ENCODE measurements around the gene COTL1.
A peak's percentile ranks its signal among the peaks of the same experiment; 100 is the strongest.
"Not testable (repeated sequence)": the region's sequence is repeated elsewhere in the genome, so short reads cannot be mapped to it uniquely, and the experiment has no call there.

The COTL1 gene

GRCh38 chr16:84641643-84642358 is 23.9 kb upstream of the COTL1 start:
- DNase-seq = no peak

- DNase-seq = no peak
These were observed 22.3 kb upstream of the COTL1 start for GRCh38 chr16:84640145-84640544.

DNA sequence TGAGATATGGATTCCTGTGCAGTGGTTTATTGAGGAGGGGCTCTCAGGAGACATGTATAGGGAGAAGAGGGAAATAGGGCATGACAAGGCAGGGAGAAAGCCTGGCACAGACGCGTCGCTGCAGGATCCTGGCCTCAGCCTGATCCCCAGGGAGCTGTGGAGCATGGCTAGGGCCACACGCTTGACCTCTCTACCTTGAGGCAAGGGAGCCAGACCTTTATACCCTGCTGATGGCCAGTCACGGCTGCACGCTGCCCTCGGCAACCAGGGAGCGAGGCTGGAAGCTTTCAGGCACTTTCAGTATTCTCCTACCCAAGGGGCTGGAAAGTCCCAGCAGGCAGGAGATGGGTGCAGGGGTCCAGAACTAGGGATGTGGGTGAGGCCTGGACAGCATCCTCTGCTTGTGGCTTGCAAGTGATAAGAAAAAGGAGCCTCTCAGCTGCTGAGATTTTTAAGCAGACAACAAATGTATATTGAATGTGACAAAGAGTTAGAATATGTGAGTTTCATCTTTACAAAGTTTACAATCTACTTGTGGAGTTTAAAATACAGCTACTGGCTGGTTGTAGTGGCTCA is 20.4 kb upstream of the COTL1 start:
- no peak for DNase-seq

DNA sequence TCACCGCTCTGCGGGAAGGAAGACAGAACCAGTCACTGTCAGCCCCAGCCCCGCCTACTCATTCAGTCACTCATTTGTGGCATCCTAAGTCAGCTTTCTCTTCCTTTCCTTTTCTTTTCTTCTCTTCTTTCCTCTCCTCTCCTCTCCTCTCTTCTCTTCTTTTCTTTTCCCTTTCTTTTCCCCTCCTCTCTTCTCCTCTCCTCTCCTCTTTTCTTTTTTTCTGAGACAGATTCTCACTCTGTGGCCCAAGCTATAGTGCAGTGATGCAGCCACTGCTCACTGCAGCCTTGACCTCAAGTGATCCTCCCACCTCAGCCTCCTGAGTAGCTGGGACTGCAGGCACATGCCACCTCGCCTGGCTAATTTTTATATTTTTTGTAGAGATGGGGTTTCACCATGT is 19.8 kb upstream of the COTL1 start:
- DNase-seq = no peak

- DNase-seq = no peak
These were observed 17.8 kb upstream of the COTL1 start for GRCh38 chr16:84635702-84636101.

DNA sequence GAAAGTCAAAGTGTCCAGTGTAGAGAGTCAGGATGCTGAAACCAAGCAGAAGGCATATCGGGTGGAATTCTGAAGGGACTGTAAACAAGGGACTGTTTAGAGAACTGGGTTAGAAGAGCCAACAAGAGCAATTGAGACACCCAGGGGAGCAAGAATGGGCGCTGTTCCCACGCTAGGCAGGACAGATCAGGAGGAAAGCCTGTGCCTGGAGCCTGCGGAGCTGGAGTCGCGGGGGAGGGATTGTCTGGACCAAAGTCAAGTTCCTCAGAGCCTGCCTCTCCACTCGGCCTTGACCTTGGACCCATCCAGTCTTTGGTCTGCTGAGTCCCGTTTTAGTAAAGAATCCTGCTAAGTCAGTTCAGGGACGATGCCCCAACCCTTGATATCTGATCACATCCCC is 15.7 kb upstream of the COTL1 start:
- DNase-seq = no peak

- not testable (repeated sequence) for DNase-seq
These were observed 15.0 kb upstream of the COTL1 start for GRCh38 chr16:84632862-84633261.

DNA sequence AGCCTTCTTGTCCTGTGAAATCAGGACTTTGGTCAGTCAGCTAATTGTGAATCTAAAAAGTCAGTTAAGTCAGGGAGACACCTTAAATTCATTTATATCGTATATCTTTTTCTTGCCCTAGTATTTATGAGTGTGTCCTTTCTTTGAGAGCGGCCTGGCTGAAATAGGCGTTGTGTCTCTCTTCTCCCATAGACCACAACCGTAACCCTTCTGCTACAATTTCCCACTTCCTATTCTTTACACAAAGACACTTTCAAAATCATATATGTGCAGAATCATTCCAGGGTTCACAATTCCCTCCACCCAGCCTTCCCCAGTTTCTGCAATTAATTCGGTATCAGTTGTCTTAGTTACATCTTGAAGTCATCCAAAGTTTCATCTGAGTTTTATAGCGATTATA is 14.0 kb upstream of the COTL1 start:
- DNase-seq = no peak

GRCh38 chr16:84631153-84631466 is 13.2 kb upstream of the COTL1 start:
- no peak for DNase-seq

DNA sequence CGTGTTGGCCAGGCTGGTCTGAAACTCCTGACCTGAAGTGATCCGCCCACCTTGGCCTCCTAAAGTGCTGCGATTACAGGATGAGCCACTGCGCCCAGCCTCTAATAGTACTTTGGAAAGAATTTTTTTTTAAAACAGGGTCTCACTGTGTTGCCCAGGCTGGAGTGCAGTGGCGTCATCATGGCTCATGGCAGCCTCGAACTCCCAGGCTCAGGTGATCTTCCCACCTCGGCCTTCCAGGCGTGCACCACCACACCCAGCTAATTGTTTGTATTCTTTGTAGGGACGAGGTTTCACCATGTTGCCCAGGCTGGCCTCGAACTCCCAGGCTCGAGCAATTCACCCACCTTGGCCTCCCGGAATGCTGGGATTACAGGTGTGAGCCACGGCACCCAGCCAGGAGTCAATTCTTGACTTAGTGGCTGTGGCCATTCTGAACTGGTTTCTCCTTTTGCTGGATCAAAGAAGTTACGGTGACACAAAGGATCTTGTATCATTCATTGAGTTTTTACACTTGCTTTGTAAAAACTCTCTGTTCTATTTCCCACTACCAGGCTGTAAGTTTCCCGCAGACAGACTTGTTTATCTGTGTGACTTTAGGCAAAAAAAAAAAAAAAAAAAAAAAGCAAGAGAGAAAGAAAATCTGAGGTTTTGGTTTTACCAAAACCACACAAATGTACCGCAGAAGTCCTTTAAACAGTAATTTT is 12.7 kb upstream of the COTL1 start:
- no peak for DNase-seq

DNA sequence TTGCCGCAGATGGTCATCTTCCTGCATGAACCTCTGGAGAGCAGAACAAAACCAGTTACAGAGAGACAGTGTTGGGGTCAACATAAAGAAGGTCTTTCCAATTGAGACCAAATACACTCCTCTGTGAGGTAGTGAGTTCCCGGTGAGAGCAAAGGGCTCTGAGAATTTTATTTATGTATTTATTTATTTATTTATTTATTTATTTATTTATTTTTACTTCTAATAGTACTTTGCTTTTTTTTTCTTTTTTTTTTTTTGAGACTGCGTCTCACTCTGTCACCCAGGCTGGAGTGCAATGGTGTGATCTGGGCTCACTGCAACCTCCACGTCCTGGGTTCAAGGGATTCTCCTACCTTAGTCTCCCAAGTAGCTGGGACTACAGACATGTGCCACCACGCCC is 12.1 kb upstream of the COTL1 start:
- no peak for DNase-seq

GRCh38 chr16:84629580-84629979 is 11.7 kb upstream of the COTL1 start:
- no peak for DNase-seq

- DNase-seq = no peak
These were observed 10.4 kb upstream of the COTL1 start for GRCh38 chr16:84628226-84628731.

DNA sequence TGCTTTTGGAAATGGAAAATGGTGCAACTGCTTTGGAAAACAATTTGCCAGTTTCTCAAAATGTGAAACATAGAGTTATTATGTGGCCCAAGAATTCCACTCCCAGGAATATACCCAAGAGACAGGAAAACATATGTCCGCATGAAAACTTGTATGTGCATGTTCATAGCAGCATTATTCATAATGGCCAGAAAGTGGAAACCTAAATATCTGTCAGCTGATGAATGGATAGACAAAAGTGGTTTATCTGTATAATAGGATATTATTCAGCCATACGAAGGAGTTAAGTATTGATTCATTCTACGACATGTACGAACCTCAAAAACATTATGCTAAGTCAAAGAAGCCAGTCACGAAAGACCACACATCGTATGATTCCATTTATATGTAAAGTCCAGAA is 7.7 kb upstream of the COTL1 start:
- no peak for DNase-seq

DNA sequence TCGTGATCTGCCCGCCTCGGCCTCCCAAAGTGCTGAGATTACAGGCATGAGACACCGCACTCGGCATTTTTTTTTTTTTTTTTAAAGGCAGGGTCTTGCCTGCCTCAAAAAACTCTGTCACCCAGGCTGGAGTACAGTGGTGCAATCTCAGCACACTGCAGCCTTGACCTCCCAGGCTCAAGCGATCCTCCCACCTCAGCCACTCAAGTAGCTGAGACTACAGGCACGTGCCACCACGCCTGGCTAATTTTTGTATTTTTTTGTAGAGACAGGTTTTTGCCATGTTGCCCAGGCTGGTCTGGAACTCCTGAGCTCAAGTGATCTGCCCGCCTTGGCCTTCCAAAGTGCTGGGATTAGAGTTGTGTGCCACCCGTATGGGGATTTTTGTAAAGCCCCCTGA is 3.0 kb upstream of the COTL1 start:
- DNase-seq = not testable (repeated sequence)

- no peak for DNase-seq
These were observed 943 bp upstream of the COTL1 start for GRCh38 chr16:84618581-84619460.

DNA sequence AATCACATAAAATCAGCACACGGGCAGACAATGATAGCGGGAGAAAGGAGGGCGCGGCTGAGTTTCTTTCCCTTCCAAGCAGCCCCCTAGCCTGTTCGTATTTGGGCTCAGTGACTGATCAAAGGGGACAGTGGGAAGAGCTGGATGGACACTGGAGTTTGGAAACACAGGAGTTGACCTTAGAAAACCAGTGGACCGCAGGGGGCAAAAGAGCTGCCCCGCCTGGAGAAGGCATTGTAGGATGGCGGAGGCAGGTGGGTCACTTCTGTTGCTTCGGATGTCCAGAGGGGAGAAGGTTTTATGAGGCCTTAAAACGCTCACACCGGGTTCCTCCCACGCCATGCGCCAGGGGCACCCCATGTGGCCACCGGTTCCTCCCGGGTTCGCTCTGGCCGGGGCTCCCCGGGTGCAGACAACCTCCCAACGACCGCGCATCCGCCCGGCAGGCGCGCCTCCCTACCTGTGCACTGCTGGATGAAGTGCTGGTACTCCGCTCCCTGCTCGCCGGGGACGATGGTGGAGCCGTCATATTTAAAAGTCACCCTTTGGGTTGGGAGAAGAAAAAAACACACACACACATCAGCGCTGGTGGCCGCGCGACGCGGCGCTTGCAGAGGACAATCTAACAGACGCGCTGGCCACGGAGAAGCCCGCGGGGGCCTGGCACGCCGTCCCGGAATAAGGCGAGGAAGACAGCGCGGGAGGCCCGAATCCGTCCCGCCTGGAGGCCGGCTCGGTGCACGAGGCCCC is 662 bp downstream of the COTL1 start:
- DNase-seq = peak; percentile 64

DNA sequence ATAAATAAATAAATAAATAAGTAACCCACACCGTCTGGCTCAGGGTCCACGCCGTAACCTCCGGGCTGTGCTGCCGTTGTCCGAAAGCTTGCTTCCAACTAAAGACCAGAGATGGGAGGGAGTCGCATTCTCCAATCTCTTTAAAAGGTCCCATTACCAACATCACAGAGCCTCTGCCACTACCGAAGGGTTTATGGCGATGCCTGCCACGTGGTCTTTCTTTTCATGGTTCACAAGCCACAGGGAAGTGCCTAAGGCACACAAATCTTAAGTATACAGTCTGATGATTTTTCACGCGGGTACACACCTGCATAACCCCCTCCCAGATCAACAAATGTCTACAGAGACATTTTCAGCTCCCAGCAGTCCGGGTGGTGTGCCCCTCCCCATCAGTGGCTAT is 1.4 kb downstream of the COTL1 start:
- peak; percentile 48 for DNase-seq

- no peak for DNase-seq
These were observed 2.7 kb downstream of the COTL1 start for GRCh38 chr16:84614968-84615813.

GRCh38 chr16:84614623-84614967 is 3.3 kb downstream of the COTL1 start:
- DNase-seq = peak; percentile 37

DNA sequence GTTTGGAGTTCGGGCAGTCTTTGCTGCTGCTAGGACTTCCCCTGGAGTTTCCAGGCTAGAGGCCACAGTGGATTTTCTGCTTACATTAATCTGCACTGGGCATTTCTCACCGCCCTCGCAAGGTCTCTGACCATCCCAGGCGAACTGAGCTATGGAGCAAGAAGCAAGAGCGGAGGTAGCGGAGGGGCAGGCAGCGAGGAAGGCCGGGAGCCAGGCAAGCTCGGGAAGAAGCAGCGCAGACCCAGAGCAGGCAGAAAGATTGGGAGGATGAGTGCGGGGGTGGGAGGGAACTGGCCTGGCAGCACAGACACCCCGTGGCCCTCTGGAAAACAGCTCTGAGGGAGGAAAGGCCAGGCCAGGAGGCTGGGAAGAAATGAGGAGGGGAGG is 3.8 kb downstream of the COTL1 start:
- no peak for DNase-seq
